ENCODE measurements around the gene RAB27B. TPM values are rescaled to one million over a fixed set of nuclear protein-coding genes. Genes with fewer than 3 reads are reported as not detected.

Gene RAB27B
- total and polyA plus RNA-seq, 10 donors = 0.26 to 6.6 (median 3.4) TPM

GRCh38 chr18:54888378-54888777, 60.1 kb downstream of the RAB27B start:
- Histone ChIP-seq H3K4me1 (no peaks in the 10 kb centered on the region), H3K27ac (no peak overlapping the region), H3K4me3 (no peak overlapping the region), H3K9me3 (no peaks in the 10 kb centered on the region), H3K36me3 (no peaks in the 10 kb centered on the region), H3K27me3 (replicated peaks in 1 of 7) (no peaks in the 10 kb centered on the region)
- no peak for DNase-seq
- no peak for TF ChIP-seq POLR2A (IDR thresholded peaks at IDR 0.05)
- no peak for TF ChIP-seq POLR2AphosphoS5 (IDR thresholded peaks at IDR 0.05)
- no peak for TF ChIP-seq CTCF (IDR thresholded peaks at IDR 0.05 in 8 of 11, conservative IDR thresholded peaks at IDR 0.05 in 3 of 11)
- intact Hi-C loops (cut with DNase I; ENCODE audit: low total_unique reads) = no loop called here
- WGBS, 5 donors = 82 to 92% (median 84%) methylated on average over 2 of the region's 2 CpGs

DNA sequence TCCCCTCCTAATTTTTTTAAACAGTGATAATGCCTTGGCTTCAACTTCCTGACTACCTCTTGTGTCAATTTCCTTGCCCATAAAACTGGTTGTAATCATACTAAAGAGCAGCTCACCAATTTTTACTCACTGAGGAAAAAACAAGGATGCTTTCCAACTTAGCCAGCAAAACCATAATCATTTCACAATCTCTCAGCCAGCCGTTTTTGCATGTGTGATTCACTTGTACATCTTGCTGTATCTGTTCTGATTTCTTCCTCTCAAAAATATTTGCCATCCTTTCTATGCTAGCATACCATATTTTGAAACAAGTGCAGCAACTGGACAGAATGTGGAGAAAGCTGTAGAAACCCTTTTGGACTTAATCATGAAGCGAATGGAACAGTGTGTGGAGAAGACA, 60.7 kb downstream of the RAB27B start:
- 60 to 81% (median 67%) methylated on average over 2 of the region's 2 CpGs for WGBS, 5 donors

GRCh38 chr18:54899500-54899899, 71.2 kb downstream of the RAB27B start:
- no peak for TF ChIP-seq CTCF (IDR thresholded peaks at IDR 0.05 in 8 of 11, conservative IDR thresholded peaks at IDR 0.05 in 3 of 11)
- no peak for TF ChIP-seq POLR2A (IDR thresholded peaks at IDR 0.05)
- no peak for TF ChIP-seq POLR2AphosphoS5 (IDR thresholded peaks at IDR 0.05)
- no peaks in the 10 kb centered on the region for H3K27me3 ChIP-seq (replicated peaks in 1 of 7)
- H3K4me3 ChIP-seq = no peak overlapping the region
- H3K27ac ChIP-seq = no peak overlapping the region
- H3K9me3 ChIP-seq = no peaks in the 10 kb centered on the region
- H3K4me1 ChIP-seq = no peaks in the 10 kb centered on the region
- intact Hi-C loops (cut with DNase I; ENCODE audit: low total_unique reads) = no loop called here
- DNase-seq = no peak
- no peaks in the 10 kb centered on the region for H3K36me3 ChIP-seq

More for the DNA sequence above, 60.7 kb downstream of the RAB27B start:
- H3K27ac ChIP-seq = no peak overlapping the region
- H3K36me3 ChIP-seq = no peaks in the 10 kb centered on the region
- no peaks in the 10 kb centered on the region for H3K27me3 ChIP-seq (replicated peaks in 1 of 7)
- intact Hi-C loops (cut with DNase I; ENCODE audit: low total_unique reads) = no loop called here
- no peaks in the 10 kb centered on the region for H3K9me3 ChIP-seq
- DNase-seq = no peak
- no peak overlapping the region for H3K4me3 ChIP-seq
- no peaks in the 10 kb centered on the region for H3K4me1 ChIP-seq
- TF ChIP-seq CTCF (IDR thresholded peaks at IDR 0.05 in 8 of 11, conservative IDR thresholded peaks at IDR 0.05 in 3 of 11) = no peak
- TF ChIP-seq POLR2A (IDR thresholded peaks at IDR 0.05) = no peak
- TF ChIP-seq POLR2AphosphoS5 (IDR thresholded peaks at IDR 0.05) = no peak

DNA sequence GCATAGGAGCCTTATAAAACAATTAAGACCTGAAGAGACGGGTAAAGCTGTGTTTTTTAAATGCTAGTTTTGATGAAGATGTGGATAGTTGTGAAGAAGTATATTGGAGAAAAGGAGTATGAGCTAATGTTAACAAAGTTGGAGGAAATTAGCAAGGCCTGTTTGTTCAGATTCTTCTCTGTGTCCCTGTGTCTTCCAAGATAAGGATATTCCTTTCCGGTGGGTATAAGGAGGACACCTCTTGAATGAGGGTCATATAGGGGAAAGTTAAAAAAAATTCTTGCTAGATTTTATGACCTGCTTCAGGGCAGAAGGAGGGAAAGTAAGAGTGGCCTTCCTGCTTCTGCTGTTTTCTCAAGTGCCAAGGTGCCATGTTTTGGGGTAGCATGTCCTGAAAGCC, 72.0 kb downstream of the RAB27B start:
- H3K36me3 ChIP-seq = no peaks in the 10 kb centered on the region

More for the DNA sequence above, 72.0 kb downstream of the RAB27B start:
- Histone ChIP-seq H3K4me1 (no peaks in the 10 kb centered on the region), H3K4me3 (no peak overlapping the region), H3K27me3 (replicated peaks in 1 of 7) (no peaks in the 10 kb centered on the region), H3K27ac (no peak overlapping the region), H3K9me3 (no peaks in the 10 kb centered on the region)
- no peak for DNase-seq
- TF ChIP-seq POLR2A (IDR thresholded peaks at IDR 0.05) = no peak
- no peak for TF ChIP-seq CTCF (IDR thresholded peaks at IDR 0.05 in 8 of 11, conservative IDR thresholded peaks at IDR 0.05 in 3 of 11)
- no peak for TF ChIP-seq POLR2AphosphoS5 (IDR thresholded peaks at IDR 0.05)
- intact Hi-C loops (cut with DNase I; ENCODE audit: low total_unique reads) = no loop called here
- WGBS, 5 donors = 83 to 91% (median 85%) methylated on average over 2 of the region's 2 CpGs
